H1 (cell line): ENCODE results near the gene LRRC3C. TPM values are rescaled to one million over a fixed set of nuclear protein-coding genes. Genes with fewer than 3 reads are reported as not detected.

Source experiments
- ASH2L ChIP-seq: fragments of 200-600, 300-600 bp; sonication (generic); IDR thresholded peaks from one replicate; pipeline ENCODE4 v1.7.1; 2017; ENCODE audit warnings: low read length
- CTBP2 ChIP-seq: IDR thresholded peaks from 2 replicates; pipeline ENCODE4 v1.7.0; 2011; ENCODE audit warnings: borderline replicate concordance, mild to moderate bottlenecking, moderate library complexity, mixed read lengths, low read length; ENCODE audit not compliant: insufficient read depth, insufficient read length
- polyA plus RNA-seq, 7 experiments: library from polyadenylated mRNA; depleted of rRNA in 3 of 7; stranded (reverse) in 5 of 7; unstranded in 2 of 7; fragments of >200 nt in 5 of 7; fragments of 200-250 nt in 2 of 7; gene quantifications; 1 replicate in 5 of 7; 2 replicates in 1 of 7; 4 replicates in 1 of 7; pipeline versions ENCODE4 v1.2.1 to v1.2.3, GENCODE V29; 2011 to 2013; ENCODE audit warnings: missing spikeins in 2 of 7, mixed read lengths in 2 of 7
- total RNA-seq: library from RNA; stranded (reverse); fragmentation: NEBNext Ultra II Directional; extraction: Animal tissue kit (Norgen Biotek cat#: 25700); gene quantifications from 2 replicates; pipeline ENCODE4 v1.2.1, GENCODE V29; 2021
- TF ChIP-seq, protein P1 (sequence below): IDR thresholded peaks from 2 replicates; pipeline ENCODE4 v1.6.1; 2012; ENCODE audit warnings: low read length, inconsistent platforms

The LRRC3C gene
- total and polyA plus RNA-seq, 2 of the 8 experiments (the other 6 are each of a cell fraction or from before 2014, with no cell fraction given): not detected

DNA sequence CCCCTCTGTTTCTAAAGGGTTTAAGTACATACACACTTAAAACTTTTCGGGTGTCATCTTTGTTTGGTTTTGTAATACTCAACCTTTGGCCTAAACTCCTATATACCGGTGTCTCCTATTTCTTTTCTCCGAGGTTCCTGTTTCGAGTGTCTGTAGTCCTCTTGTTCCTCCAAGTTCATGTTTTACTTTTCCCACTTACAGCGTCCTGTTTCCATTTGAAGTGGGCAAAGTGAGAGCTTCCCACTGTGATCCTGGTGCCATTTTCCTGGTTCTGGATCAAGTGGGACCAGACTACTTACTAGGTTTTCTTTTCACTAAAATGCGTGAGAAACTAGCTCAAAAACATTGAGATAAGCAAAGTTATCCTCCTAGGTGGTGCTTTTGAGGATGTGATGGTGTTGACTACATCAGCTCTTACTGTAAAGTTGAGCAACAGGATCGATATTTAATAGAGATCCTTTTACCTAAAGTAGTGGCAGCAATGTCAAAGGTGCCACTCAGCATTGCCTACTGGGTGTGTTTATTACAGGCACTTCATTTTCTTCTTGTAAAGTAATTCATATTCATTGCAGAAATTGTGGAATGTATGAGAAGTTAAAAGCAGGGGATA, 54.3 kb downstream of the LRRC3C start (continued):
- TF ChIP-seq, protein P1, sequence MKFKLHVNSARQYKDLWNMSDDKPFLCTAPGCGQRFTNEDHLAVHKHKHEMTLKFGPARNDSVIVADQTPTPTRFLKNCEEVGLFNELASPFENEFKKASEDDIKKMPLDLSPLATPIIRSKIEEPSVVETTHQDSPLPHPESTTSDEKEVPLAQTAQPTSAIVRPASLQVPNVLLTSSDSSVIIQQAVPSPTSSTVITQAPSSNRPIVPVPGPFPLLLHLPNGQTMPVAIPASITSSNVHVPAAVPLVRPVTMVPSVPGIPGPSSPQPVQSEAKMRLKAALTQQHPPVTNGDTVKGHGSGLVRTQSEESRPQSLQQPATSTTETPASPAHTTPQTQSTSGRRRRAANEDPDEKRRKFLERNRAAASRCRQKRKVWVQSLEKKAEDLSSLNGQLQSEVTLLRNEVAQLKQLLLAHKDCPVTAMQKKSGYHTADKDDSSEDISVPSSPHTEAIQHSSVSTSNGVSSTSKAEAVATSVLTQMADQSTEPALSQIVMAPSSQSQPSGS: no peak
- TF ChIP-seq CTBP2 (no peak), ASH2L (no peak)
